Measurements from ENCODE around the gene NXPH1. TPM values are rescaled to one million over a fixed set of nuclear protein-coding genes. Genes with fewer than 3 reads are reported as not detected.

The NXPH1 gene
- total RNA-seq, 4 donors from 2014 or later = not detected

DNA sequence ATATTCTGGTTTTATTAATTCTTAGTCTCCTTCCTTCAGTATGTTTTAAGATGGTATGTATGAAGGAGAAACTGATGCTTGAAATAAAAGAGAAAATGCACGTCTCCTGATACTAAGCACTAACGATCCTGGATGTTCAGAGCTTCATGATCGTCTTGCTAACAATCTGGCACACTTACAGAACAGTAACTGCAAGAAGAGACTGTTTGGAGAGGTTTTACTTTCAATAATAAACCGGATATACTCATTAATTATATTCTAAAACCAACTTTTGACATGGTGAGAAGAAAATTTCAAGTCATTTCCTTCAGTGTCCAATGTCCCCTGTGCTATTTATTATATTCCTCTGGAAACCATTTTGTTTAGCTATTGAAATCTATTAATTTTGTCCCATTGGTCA lies 251.0 kb downstream of the NXPH1 start:
- Histone ChIP-seq H3K9me3 (no peaks in the 10 kb centered on the region), H3K36me3 (no peaks in the 10 kb centered on the region), H3K4me3 (no peak overlapping the region), H3K27ac (no peak overlapping the region), H3K4me1 (no peaks in the 10 kb centered on the region), H3K27me3 (no peaks in the 10 kb centered on the region)
- WGBS, 2 donors = 39 to 44% methylated on average over 4 of the region's 4 CpGs
- intact Hi-C loops (cut with DNase I) = no loop called here
- no peak for DNase-seq
- TF ChIP-seq, protein P1, sequence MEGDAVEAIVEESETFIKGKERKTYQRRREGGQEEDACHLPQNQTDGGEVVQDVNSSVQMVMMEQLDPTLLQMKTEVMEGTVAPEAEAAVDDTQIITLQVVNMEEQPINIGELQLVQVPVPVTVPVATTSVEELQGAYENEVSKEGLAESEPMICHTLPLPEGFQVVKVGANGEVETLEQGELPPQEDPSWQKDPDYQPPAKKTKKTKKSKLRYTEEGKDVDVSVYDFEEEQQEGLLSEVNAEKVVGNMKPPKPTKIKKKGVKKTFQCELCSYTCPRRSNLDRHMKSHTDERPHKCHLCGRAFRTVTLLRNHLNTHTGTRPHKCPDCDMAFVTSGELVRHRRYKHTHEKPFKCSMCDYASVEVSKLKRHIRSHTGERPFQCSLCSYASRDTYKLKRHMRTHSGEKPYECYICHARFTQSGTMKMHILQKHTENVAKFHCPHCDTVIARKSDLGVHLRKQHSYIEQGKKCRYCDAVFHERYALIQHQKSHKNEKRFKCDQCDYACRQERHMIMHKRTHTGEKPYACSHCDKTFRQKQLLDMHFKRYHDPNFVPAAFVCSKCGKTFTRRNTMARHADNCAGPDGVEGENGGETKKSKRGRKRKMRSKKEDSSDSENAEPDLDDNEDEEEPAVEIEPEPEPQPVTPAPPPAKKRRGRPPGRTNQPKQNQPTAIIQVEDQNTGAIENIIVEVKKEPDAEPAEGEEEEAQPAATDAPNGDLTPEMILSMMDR (IDR thresholded peaks at IDR 0.05) = no peak
- no peak for TF ChIP-seq POLR2A (IDR thresholded peaks at IDR 0.05)

DNA sequence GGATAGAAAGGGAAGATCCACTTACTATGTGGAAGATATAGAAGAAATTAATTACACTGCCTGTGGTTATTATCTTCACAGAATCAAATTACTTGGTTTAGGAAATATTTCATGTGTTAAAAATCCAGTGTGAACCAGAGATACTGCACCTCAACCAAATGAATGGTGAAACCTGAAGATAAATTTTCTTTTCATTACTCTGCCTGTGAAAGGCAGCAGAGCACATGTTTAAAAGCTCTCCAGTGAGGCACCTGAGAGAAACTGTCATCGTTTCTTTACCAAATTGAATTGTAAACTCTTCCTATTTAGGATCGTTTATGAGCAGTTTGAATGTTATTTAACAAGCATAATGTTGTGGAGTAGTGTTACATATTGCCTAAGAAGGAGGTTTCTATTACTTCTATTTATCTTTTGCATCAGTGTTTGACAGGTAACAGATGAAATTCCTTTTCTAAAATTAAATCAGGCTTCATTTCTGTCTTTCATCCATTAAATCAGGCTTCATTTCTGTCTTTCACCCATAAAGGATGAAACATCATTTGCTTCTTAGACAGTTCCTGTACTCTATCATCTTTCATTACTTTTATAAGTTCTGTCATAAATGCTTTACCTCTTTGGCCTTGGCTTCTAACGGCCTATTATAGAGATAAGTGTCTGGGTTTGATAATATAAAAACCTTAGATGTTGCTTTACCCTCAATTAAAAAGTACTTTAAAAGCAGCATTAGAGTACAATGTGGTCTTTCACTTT lies 266.6 kb downstream of the NXPH1 start:
- 42 to 64% methylated on average over 3 of the region's 3 CpGs for WGBS, 2 donors
- Histone ChIP-seq H3K36me3 (no peaks in the 10 kb centered on the region), H3K27ac (no peak overlapping the region), H3K9me3 (no peaks in the 10 kb centered on the region), H3K27me3 (no peaks in the 10 kb centered on the region), H3K4me1 (no peaks in the 10 kb centered on the region), H3K4me3 (no peak overlapping the region)
- intact Hi-C loops (cut with DNase I) = no loop called here
- TF ChIP-seq, protein P1 (IDR thresholded peaks at IDR 0.05) = no peak
- no peak for TF ChIP-seq POLR2A (IDR thresholded peaks at IDR 0.05)
- no peak for DNase-seq

DNA sequence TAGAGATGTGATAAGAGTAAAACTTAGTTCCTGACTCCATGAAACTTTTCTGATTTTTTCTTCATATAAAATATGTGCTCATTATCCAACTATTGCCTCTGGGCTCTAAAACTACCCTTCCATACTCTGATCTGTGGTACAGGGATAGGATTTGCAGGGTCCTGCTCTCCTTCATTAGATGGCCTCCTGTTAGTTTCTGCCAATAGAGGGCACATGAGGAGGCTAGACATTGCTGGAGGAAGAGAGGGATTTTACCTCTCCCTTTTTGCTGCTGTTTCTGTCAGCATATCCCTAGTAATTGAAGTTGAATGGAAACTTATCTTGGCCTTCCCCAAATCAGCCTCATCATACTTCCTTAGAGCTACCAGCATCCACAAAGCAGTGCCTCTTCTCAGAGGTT lies 269.4 kb downstream of the NXPH1 start:
- TF ChIP-seq POLR2A (IDR thresholded peaks at IDR 0.05) = no peak
- TF ChIP-seq, protein P1 (IDR thresholded peaks at IDR 0.05) = no peak
- H3K36me3 ChIP-seq = no peaks in the 10 kb centered on the region
- no peaks in the 10 kb centered on the region for H3K9me3 ChIP-seq
- intact Hi-C loops (cut with DNase I) = no loop called here
- no peaks in the 10 kb centered on the region for H3K27me3 ChIP-seq
- DNase-seq = no peak
- no peaks in the 10 kb centered on the region for H3K4me1 ChIP-seq
- no peak overlapping the region for H3K27ac ChIP-seq
- H3K4me3 ChIP-seq = no peak overlapping the region

DNA sequence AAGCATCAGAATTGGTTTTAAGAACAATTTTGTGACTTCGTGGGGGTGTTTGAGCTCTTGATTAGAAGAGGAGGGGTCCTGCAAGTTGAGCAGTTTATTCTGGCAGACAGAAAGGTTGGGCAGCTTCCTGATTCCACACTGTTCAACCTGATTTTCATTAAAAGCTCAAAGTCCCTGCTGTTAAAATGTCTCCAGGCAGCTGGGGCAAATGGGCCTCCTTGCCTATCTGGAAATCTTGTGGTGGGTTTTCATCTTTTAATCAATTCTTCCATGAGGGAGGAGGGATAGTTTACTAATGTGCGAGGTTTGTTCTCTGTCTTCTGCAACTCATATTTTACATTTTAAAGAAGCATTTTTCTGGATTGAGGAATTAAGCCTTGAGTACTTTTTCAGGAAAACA lies 276.7 kb downstream of the NXPH1 start:
- intact Hi-C loops (cut with DNase I) = no loop called here
- Histone ChIP-seq H3K27me3 (no peaks in the 10 kb centered on the region), H3K4me3 (no peak overlapping the region), H3K4me1 (no peaks in the 10 kb centered on the region), H3K9me3 (no peaks in the 10 kb centered on the region), H3K36me3 (no peaks in the 10 kb centered on the region), H3K27ac (no peak overlapping the region)
- WGBS, 2 donors = 50 to 54% methylated on average over 2 of the region's 2 CpGs
- DNase-seq = no peak
- no peak for TF ChIP-seq POLR2A (IDR thresholded peaks at IDR 0.05)
- TF ChIP-seq, protein P1 (IDR thresholded peaks at IDR 0.05) = no peak

DNA sequence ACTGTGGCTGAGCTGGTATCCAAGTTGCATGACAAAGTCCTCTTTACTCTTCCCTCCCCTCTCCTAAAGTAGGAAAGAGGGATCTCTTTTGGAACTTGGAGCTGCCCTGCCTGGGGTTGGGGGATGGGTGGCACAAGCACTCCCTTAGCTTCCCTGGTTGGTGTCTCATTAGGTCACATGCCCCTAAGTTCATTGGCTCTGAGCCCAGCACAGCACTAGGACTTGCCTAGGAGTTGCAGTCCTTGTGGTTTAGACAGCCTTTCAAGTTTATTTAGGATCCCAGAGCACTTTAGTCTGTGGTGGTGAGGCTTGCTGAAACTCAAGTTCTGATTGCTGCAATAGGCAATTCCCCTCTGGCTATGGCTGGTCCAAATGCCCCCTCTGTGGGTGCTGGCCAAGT lies 281.4 kb downstream of the NXPH1 start:
- no peak overlapping the region for H3K4me3 ChIP-seq
- no peak for DNase-seq
- no peak for TF ChIP-seq POLR2A (IDR thresholded peaks at IDR 0.05)
- TF ChIP-seq, protein P1 (IDR thresholded peaks at IDR 0.05) = no peak
- no peaks in the 10 kb centered on the region for H3K27me3 ChIP-seq
- intact Hi-C loops (cut with DNase I) = no loop called here
- no peaks in the 10 kb centered on the region for H3K4me1 ChIP-seq
- H3K36me3 ChIP-seq = no peaks in the 10 kb centered on the region
- H3K27ac ChIP-seq = no peak overlapping the region
- H3K9me3 ChIP-seq = no peaks in the 10 kb centered on the region
